ENCODE results near the gene POU2F2. TPM values are rescaled to one million over a fixed set of nuclear protein-coding genes. Genes with fewer than 3 reads are reported as not detected.

POU2F2 gene
- total RNA-seq, 2 donors from 2014 or later = 3.4 to 17.4 TPM

DNA sequence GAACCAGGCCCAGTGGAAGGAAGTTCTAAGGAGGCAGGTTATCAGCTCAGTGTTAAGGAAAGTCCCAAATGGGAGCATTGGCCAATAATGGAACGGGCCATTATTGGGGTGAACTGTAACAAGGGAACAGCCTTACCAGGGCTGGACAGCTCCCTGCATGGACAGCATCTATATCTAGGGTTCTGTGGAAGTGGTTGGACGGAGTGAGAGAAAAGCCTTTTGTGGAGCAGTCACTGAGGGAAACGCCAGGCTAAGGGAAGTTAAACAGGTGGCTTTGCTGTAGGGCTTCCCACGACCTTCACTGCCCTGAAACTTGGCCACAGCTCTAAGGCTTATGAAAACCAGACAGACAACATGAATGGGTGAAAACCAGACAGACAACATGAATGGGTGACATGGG lies 17.0 kb downstream of the POU2F2 start:
- intact Hi-C loops (cut with DNase I) = no loop called here
- H3K36me3 ChIP-seq = no peaks in the 10 kb centered on the region
- no peak overlapping the region for H3K27ac ChIP-seq
- TF ChIP-seq POLR2AphosphoS5 (IDR thresholded peaks at IDR 0.05) (no peak), POLR2A (IDR thresholded peaks at IDR 0.05) (no peak)
- TF ChIP-seq, protein P1, sequence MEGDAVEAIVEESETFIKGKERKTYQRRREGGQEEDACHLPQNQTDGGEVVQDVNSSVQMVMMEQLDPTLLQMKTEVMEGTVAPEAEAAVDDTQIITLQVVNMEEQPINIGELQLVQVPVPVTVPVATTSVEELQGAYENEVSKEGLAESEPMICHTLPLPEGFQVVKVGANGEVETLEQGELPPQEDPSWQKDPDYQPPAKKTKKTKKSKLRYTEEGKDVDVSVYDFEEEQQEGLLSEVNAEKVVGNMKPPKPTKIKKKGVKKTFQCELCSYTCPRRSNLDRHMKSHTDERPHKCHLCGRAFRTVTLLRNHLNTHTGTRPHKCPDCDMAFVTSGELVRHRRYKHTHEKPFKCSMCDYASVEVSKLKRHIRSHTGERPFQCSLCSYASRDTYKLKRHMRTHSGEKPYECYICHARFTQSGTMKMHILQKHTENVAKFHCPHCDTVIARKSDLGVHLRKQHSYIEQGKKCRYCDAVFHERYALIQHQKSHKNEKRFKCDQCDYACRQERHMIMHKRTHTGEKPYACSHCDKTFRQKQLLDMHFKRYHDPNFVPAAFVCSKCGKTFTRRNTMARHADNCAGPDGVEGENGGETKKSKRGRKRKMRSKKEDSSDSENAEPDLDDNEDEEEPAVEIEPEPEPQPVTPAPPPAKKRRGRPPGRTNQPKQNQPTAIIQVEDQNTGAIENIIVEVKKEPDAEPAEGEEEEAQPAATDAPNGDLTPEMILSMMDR (IDR thresholded peaks at IDR 0.05) = no peak
- H3K4me1 ChIP-seq (replicated peaks) = no peaks in the 10 kb centered on the region
- WGBS = 44% methylated on average over 4 of the region's 4 CpGs
- H3K4me3 ChIP-seq = no peak overlapping the region
- no peaks in the 10 kb centered on the region for H3K9me3 ChIP-seq
- H3K27me3 ChIP-seq (replicated peaks; ENCODE audit: insufficient read depth) = no peaks in the 10 kb centered on the region
- DNase-seq (ENCODE audit: low spot score) = no peak

DNA sequence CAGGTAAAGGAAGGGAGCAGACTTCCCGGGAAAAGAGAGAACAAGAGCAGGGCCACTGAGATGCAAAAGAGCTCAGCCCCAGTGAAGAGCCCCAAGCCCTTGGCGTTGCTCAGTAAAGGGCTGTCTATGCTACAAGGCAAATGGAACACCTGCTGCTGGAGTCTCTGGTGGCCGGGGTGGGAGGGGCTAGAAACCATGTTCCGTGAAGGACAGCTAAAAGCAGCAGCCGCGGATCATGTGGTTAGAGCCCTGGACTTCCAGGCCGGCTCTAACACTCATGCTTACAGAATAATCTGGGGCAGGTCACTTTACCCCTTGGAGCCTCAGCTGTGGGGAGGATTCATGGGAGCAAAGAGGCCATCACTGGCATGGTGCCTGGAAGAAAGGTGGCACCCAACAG lies 17.8 kb downstream of the POU2F2 start:
- H3K4me1 ChIP-seq (replicated peaks) = no peaks in the 10 kb centered on the region
- whole genome bisulfite sequencing = 40% methylated on average over 7 of the region's 7 CpGs
- H3K27me3 ChIP-seq (replicated peaks; ENCODE audit: insufficient read depth) = no peaks in the 10 kb centered on the region
- no peak overlapping the region for H3K4me3 ChIP-seq
- intact Hi-C loops (cut with DNase I) = no loop called here
- H3K27ac ChIP-seq = no peak overlapping the region
- no peak for DNase-seq (ENCODE audit: low spot score)
- TF ChIP-seq POLR2A (IDR thresholded peaks at IDR 0.05) = no peak
- no peak for TF ChIP-seq POLR2AphosphoS5 (IDR thresholded peaks at IDR 0.05)
- TF ChIP-seq, protein P1 (IDR thresholded peaks at IDR 0.05) = no peak
- no peaks in the 10 kb centered on the region for H3K9me3 ChIP-seq
- no peaks in the 10 kb centered on the region for H3K36me3 ChIP-seq

DNA sequence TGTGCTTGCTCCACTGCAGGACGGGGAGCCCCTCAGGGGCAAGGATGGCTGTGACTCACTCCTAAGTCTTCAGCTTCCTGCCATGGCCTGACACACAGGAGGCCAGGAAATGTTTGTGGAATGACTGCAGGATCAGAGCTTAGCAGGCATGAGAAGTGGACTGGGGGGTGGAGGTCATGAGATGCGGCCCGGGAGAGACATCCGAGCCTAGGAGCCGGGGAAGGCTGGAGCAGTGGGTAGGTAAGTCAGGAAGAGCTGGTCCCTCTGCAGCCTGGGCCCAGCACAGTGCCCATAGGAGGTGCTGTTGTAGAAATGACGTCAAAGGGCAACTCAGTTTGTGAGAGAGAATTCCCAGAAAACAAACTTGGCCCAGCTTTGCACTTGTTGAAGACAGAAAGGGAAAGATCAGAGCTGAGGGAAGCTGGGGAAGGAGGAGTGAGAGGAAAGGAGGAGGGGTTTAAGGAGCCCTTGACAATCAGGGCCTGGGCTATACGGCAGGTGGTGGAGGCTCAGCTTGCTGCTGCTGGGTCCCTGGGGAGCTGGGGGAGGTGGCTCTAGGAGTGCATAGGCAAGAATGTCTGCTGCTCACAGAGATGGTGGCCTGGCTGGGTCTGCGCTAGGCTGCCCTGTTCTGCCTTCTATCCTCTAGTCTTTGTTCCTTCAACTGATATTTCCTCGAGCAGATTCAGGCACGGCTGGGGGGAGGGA lies 18.5 kb downstream of the POU2F2 start:
- no peak overlapping the region for H3K27ac ChIP-seq
- TF ChIP-seq POLR2A (IDR thresholded peaks at IDR 0.05) = no peak
- TF ChIP-seq POLR2AphosphoS5 (IDR thresholded peaks at IDR 0.05) = no peak
- TF ChIP-seq, protein P1 (IDR thresholded peaks at IDR 0.05) = no peak
- H3K36me3 ChIP-seq = no peaks in the 10 kb centered on the region
- H3K27me3 ChIP-seq (replicated peaks; ENCODE audit: insufficient read depth) = no peaks in the 10 kb centered on the region
- intact Hi-C loops (cut with DNase I) = no loop called here
- no peak overlapping the region for H3K4me3 ChIP-seq
- no peaks in the 10 kb centered on the region for H3K9me3 ChIP-seq
- WGBS = 38% methylated on average over 10 of the region's 10 CpGs
- DNase-seq (ENCODE audit: low spot score) = no peak
- H3K4me1 ChIP-seq (replicated peaks) = no peaks in the 10 kb centered on the region

DNA sequence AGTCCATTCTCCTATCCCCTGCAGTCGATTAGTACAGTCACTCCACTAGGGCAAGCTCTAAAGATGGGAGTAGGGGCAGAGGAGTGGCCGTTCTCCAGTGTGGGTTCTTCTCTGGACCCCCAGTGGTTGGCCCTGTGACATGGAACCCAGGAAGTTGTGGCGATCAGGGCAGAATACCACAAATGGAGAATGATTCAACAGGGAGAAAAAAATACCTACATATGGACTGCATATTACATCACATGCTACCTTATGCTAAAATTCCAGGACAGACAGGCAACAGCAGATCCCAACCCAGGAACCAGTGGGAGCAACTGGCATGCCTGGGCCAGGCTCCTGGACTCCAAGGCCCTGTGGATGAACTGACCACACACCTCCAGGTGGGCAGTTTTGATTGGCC lies 20.4 kb downstream of the POU2F2 start:
- intact Hi-C loops (cut with DNase I) = no loop called here
- H3K27me3 ChIP-seq (replicated peaks; ENCODE audit: insufficient read depth) = no peaks in the 10 kb centered on the region
- no peak for TF ChIP-seq POLR2AphosphoS5 (IDR thresholded peaks at IDR 0.05)
- no peak for TF ChIP-seq POLR2A (IDR thresholded peaks at IDR 0.05)
- TF ChIP-seq, protein P1 (IDR thresholded peaks at IDR 0.05) = no peak
- WGBS = 86% methylated on average over 3 of the region's 3 CpGs
- H3K27ac ChIP-seq = no peak overlapping the region
- no peak overlapping the region for H3K4me3 ChIP-seq
- DNase-seq (ENCODE audit: low spot score) = no peak
- H3K9me3 ChIP-seq = no peaks in the 10 kb centered on the region
- no peaks in the 10 kb centered on the region for H3K4me1 ChIP-seq (replicated peaks)
- H3K36me3 ChIP-seq = no peaks in the 10 kb centered on the region

DNA sequence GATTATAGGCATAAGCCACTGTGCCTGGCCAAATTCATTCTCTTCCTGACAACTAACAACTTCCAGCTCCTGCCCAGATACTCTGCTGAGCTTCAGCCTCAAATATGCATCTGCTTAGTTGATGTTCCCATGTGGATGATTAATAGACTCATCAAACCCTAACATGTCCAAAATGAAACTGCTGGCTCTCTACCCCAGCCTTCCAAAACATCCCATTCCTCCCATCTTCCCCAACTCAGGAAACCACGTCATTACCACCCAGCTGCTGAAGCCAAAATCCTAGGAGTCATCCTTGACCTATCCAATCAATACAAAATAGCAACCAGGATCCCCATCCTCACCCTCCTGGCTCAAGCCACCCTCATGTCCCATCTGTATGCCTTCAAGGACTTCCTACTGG lies 20.9 kb downstream of the POU2F2 start:
- DNase-seq (ENCODE audit: low spot score) = no peak
- H3K4me1 ChIP-seq (replicated peaks) = no peaks in the 10 kb centered on the region
- no peaks in the 10 kb centered on the region for H3K36me3 ChIP-seq
- intact Hi-C loops (cut with DNase I) = no loop called here
- TF ChIP-seq POLR2A (IDR thresholded peaks at IDR 0.05) (no peak), POLR2AphosphoS5 (IDR thresholded peaks at IDR 0.05) (no peak)
- TF ChIP-seq, protein P1 (IDR thresholded peaks at IDR 0.05) = no peak
- no peaks in the 10 kb centered on the region for H3K9me3 ChIP-seq
- WGBS = 67% methylated on average over 1 of the region's 1 CpG
- H3K4me3 ChIP-seq = no peak overlapping the region
- no peaks in the 10 kb centered on the region for H3K27me3 ChIP-seq (replicated peaks; ENCODE audit: insufficient read depth)
- H3K27ac ChIP-seq = no peak overlapping the region
